GM23338 (cell line): Measurements from ENCODE around the gene SAT1. TPM values are rescaled to one million over a fixed set of nuclear protein-coding genes. Genes with fewer than 3 reads are reported as not detected.

Experiments
- ATAC-seq: fragments of 200-7000 bp; cut with Tn5 transposase; 3 replicates; pipeline ENCODE4 v1.9.1; 2020
- DNase-seq: peaks from one replicate; pipeline ENCODE4 v3.0.0-alpha.2; 2015; ENCODE audit warnings: low spot score
- H2AFZ ChIP-seq: fragments of 200-600 bp; sonication (generic); 2 replicates; pipeline ENCODE4 v1.8.0; 2016; ENCODE audit warnings: antibody characterized with exemption, mild to moderate bottlenecking, moderate library complexity
- H3F3A ChIP-seq: fragments of 200-600 bp; sonication (generic); replicated peaks from 2 replicates; pipeline ENCODE4 v1.8.0; 2017; ENCODE audit warnings: antibody characterized with exemption, mixed run types, low read depth
- H3K27ac ChIP-seq: fragments of 200-600 bp; sonication (generic); 2 replicates; pipeline ENCODE4 v1.6.1; 2016; ENCODE audit warnings: low read depth
- H3K27me3 ChIP-seq: fragments of 200-600 bp; sonication (generic); 2 replicates; pipeline ENCODE4 v1.8.0; 2016; ENCODE audit warnings: mild to moderate bottlenecking, mixed run types, moderate library complexity; ENCODE audit not compliant: insufficient read depth
- H3K36me3 ChIP-seq: fragments of 200-600 bp; sonication (generic); 2 replicates; pipeline ENCODE4 v1.8.0; 2016; ENCODE audit warnings: mild to moderate bottlenecking; ENCODE audit not compliant: insufficient read depth
- H3K4me1 ChIP-seq: fragments of 200-600 bp; sonication (generic); 2 replicates; pipeline ENCODE4 v1.8.0; 2016; ENCODE audit warnings: mild to moderate bottlenecking, moderate library complexity; ENCODE audit not compliant: insufficient read depth
- H3K4me2 ChIP-seq: fragments of 200-600 bp; sonication (generic); 2 replicates; pipeline ENCODE4 v1.7.1; 2017; ENCODE audit warnings: mixed run types
- H3K4me3 ChIP-seq: fragments of 200-600 bp; sonication (generic); 2 replicates; pipeline ENCODE4 v1.6.1; 2016; ENCODE audit warnings: mixed run types
- H3K79me2 ChIP-seq: fragments of 200-600 bp; sonication (generic); replicated peaks from 2 replicates; pipeline ENCODE4 v1.8.0; 2017; ENCODE audit warnings: mild to moderate bottlenecking; ENCODE audit not compliant: insufficient read depth
- H3K9me2 ChIP-seq: fragments of 200-600 bp; sonication (generic); 2 replicates; pipeline ENCODE4 v1.8.0; 2017; ENCODE audit not compliant: insufficient read depth
- H4K20me1 ChIP-seq: fragments of 200-600 bp; sonication (generic); replicated peaks from 2 replicates; pipeline ENCODE4 v1.8.0; 2017; ENCODE audit warnings: mild to moderate bottlenecking; ENCODE audit not compliant: insufficient read depth
- H3K27ac Mint-ChIP-seq: 2 replicates; pipeline ENCODE4 v1.8.0; 2020; ENCODE audit warnings: inconsistent platforms, mild to moderate bottlenecking, moderate library complexity, mixed read lengths
- H3K27me3 Mint-ChIP-seq: 3 replicates; pipeline ENCODE4 v1.8.0; 2022; ENCODE audit warnings: low read depth, mild to moderate bottlenecking, moderate library complexity, mixed read lengths, inconsistent platforms; ENCODE audit not compliant: insufficient read depth, poor library complexity
- H3K36me3 Mint-ChIP-seq: 3 replicates; pipeline ENCODE4 v1.8.0; 2021; ENCODE audit warnings: low read depth, mild to moderate bottlenecking, inconsistent platforms, moderate library complexity, mixed read lengths
- H3K4me1 Mint-ChIP-seq: 3 replicates; pipeline ENCODE4 v1.8.0; 2020; ENCODE audit warnings: mild to moderate bottlenecking, inconsistent platforms, mixed read lengths
- H3K4me3 Mint-ChIP-seq: 3 replicates; pipeline ENCODE4 v1.8.0; 2021; ENCODE audit warnings: moderate library complexity, mild to moderate bottlenecking, inconsistent platforms, mixed read lengths
- H3K9me3 Mint-ChIP-seq: 3 replicates; pipeline ENCODE4 v1.8.0; 2020; ENCODE audit warnings: moderate library complexity, mild to moderate bottlenecking, inconsistent platforms, mixed read lengths
- ETS1 ChIP-seq: IDR thresholded peaks from 2 replicates; pipeline ENCODE4 v1.6.1; 2016; ENCODE audit warnings: antibody characterized with exemption
- EZH2 ChIP-seq: fragments of 200-600 bp; sonication (generic); IDR thresholded peaks from one replicate; pipeline ENCODE4 v1.8.0; 2017; ENCODE audit warnings: antibody characterized with exemption, mild to moderate bottlenecking, low read depth; ENCODE audit not compliant: unreplicated experiment
- EZH2phosphoT487 ChIP-seq: fragments of 200-600 bp; sonication (generic); IDR thresholded peaks from one replicate; pipeline ENCODE4 v1.8.1; 2018; ENCODE audit warnings: antibody characterized with exemption; ENCODE audit not compliant: unreplicated experiment
- JUNB ChIP-seq: IDR thresholded peaks from one replicate; pipeline ENCODE4 v1.6.1; 2016; ENCODE audit warnings: antibody characterized with exemption; ENCODE audit not compliant: unreplicated experiment
- POLR2AphosphoS5 ChIP-seq: IDR thresholded peaks from 2 replicates; pipeline ENCODE4 v1.6.1; 2016; ENCODE audit warnings: antibody characterized with exemption, low read depth
- STAT1 ChIP-seq: IDR thresholded peaks from one replicate; pipeline ENCODE4 v1.6.1; 2016; ENCODE audit warnings: antibody characterized with exemption; ENCODE audit not compliant: unreplicated experiment
- ZNF114 ChIP-seq: fragments of 250-450 bp; sonication (Bioruptor Pico); IDR thresholded peaks from 2 replicates; pipeline ENCODE4 v1.5.0; 2020; ENCODE audit warnings: mild to moderate bottlenecking, moderate library complexity
- ZNF331 ChIP-seq: fragments of 250-450 bp; sonication (Bioruptor Pico); IDR thresholded peaks from 2 replicates; pipeline ENCODE4 v1.5.0; 2020; ENCODE audit warnings: low read depth, mild to moderate bottlenecking, moderate library complexity
- ZNF462 ChIP-seq: fragments of 250-450 bp; sonication (Bioruptor Pico); IDR thresholded peaks from 2 replicates; pipeline ENCODE4 v1.5.0; 2020; ENCODE audit warnings: mild to moderate bottlenecking, moderate library complexity
- polyA plus RNA-seq: library from polyadenylated mRNA; unstranded; fragments of >200 nt; fragmentation: Nextera tagmentation; extraction: Ambion mirVana; gene quantifications from 2 replicates; pipeline ENCODE4 v1.2.1, GENCODE V29; 2016
- total RNA-seq: library from RNA; depleted of rRNA; stranded (reverse); fragments of >200 nt; shearing (Covaris generic); gene quantifications from 2 replicates; pipeline ENCODE4 v1.2.3, GENCODE V29; 2014
- TF ChIP-seq, protein P1 (sequence below): IDR thresholded peaks from one replicate; pipeline ENCODE4 v1.6.1; 2018; ENCODE audit warnings: antibody characterized with exemption; ENCODE audit not compliant: unreplicated experiment
- TF ChIP-seq, protein P2 (sequence below), 2 experiments: fragments of 200-600 bp in 1 of 2; sonication (generic) in 1 of 2; conservative IDR thresholded peaks; 2 replicates each; pipeline versions ENCODE4 v1.5.1 to v1.6.1; 2016 to 2017; ENCODE audit warnings: antibody characterized with exemption in 2 of 2, low read depth in 2 of 2, mild to moderate bottlenecking in 2 of 2, moderate library complexity in 1 of 2

Gene SAT1
- total and polyA plus RNA-seq, 2 experiments from 2014 or later: 44.1 to 101 TPM

GRCh38 chrX:23766650-23767551 is 16.1 kb upstream of the SAT1 start:
- no peak; the same call in 2 of the 3 replicates for ATAC-seq
- Histone ChIP-seq H3K27me3 (no peaks in the 10 kb centered on the region), H3K27ac (no peak overlapping the region), H2AFZ (no peak overlapping the region), H3F3A (no peaks in the 10 kb centered on the region), H3K4me3 (no peak overlapping the region), H3K79me2 (no peaks in the 10 kb centered on the region), H3K4me2 (no peak overlapping the region), H3K36me3 (no peaks in the 10 kb centered on the region), H4K20me1 (no peaks in the 10 kb centered on the region), H3K4me1 (peaks cover 7% of the 10 kb centered on the region; the same call in 1 of the 2 replicates), H3K9me2 (no peaks in the 10 kb centered on the region)
- no peak for DNase-seq
- Mint-ChIP-seq H3K4me1 (peaks cover 9% of the 10 kb centered on the region), H3K9me3 (peaks cover 3% of the 10 kb centered on the region; the same call in 1 of the 3 replicates), H3K36me3 (no peaks in the 10 kb centered on the region; the same call in 2 of the 3 replicates), H3K27me3 (peaks cover 1% of the 10 kb centered on the region), H3K4me3 (no peak overlapping the region), H3K27ac (no peak overlapping the region)
- TF ChIP-seq ZNF462 (CRISPR knock-in tag): no peak
- no peak for TF ChIP-seq POLR2AphosphoS5
- TF ChIP-seq EZH2: no peak
- TF ChIP-seq EZH2phosphoT487: no peak
- TF ChIP-seq, protein P1, sequence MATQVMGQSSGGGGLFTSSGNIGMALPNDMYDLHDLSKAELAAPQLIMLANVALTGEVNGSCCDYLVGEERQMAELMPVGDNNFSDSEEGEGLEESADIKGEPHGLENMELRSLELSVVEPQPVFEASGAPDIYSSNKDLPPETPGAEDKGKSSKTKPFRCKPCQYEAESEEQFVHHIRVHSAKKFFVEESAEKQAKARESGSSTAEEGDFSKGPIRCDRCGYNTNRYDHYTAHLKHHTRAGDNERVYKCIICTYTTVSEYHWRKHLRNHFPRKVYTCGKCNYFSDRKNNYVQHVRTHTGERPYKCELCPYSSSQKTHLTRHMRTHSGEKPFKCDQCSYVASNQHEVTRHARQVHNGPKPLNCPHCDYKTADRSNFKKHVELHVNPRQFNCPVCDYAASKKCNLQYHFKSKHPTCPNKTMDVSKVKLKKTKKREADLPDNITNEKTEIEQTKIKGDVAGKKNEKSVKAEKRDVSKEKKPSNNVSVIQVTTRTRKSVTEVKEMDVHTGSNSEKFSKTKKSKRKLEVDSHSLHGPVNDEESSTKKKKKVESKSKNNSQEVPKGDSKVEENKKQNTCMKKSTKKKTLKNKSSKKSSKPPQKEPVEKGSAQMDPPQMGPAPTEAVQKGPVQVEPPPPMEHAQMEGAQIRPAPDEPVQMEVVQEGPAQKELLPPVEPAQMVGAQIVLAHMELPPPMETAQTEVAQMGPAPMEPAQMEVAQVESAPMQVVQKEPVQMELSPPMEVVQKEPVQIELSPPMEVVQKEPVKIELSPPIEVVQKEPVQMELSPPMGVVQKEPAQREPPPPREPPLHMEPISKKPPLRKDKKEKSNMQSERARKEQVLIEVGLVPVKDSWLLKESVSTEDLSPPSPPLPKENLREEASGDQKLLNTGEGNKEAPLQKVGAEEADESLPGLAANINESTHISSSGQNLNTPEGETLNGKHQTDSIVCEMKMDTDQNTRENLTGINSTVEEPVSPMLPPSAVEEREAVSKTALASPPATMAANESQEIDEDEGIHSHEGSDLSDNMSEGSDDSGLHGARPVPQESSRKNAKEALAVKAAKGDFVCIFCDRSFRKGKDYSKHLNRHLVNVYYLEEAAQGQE: no peak
- TF ChIP-seq, protein P2, sequence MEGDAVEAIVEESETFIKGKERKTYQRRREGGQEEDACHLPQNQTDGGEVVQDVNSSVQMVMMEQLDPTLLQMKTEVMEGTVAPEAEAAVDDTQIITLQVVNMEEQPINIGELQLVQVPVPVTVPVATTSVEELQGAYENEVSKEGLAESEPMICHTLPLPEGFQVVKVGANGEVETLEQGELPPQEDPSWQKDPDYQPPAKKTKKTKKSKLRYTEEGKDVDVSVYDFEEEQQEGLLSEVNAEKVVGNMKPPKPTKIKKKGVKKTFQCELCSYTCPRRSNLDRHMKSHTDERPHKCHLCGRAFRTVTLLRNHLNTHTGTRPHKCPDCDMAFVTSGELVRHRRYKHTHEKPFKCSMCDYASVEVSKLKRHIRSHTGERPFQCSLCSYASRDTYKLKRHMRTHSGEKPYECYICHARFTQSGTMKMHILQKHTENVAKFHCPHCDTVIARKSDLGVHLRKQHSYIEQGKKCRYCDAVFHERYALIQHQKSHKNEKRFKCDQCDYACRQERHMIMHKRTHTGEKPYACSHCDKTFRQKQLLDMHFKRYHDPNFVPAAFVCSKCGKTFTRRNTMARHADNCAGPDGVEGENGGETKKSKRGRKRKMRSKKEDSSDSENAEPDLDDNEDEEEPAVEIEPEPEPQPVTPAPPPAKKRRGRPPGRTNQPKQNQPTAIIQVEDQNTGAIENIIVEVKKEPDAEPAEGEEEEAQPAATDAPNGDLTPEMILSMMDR (conservative IDR thresholded peaks at IDR 0.05; ENCODE audit: low read depth in 2 of 2): no peak
- no peak for TF ChIP-seq ZNF331
- no peak for TF ChIP-seq STAT1
- TF ChIP-seq ETS1: no peak
- TF ChIP-seq ZNF114: no peak
- TF ChIP-seq JUNB: no peak
